ENCODE data around the gene GRM2. TPM values are rescaled to one million over a fixed set of nuclear protein-coding genes. Genes with fewer than 3 reads are reported as not detected.

GRM2 gene
- total and polyA plus RNA-seq, 2 of the 8 experiments (the other 6 are each of a cell fraction or from before 2014, with no cell fraction given) = 3.9 to 10.5 TPM

DNA sequence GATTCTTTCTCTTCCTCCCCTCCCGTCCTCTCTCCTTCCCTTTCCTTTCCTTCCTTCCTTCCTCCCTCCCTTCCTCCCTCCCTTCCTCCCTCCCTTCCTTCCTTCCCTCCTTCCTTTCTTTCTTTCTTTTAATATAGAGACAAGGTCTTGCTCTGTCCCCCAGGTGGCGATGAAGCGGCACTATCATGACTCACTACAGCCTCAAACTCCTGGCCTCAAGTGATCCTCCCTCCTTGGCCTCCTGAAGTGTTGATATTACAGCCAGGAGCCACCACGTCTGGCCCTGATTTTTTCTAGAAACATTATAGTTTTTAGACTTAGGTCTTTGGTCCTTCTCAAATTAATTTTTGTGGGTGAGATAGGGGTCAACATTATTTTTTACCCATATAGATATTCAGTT is 15.5 kb downstream of the GRM2 start (continued):
- TF ChIP-seq SIX5 (IDR thresholded peaks at IDR 0.05; ENCODE audit: low read depth, low read length) (no peak), RXRA (IDR thresholded peaks at IDR 0.05; ENCODE audit: insufficient read depth, low read depth, low read length) (no peak), CHD1 (IDR thresholded peaks at IDR 0.05; ENCODE audit: low read depth, low read length) (no peak), SAP30 (IDR thresholded peaks at IDR 0.05; ENCODE audit: insufficient read depth, insufficient replicate concordance, low read length) (no peak)
- TF ChIP-seq, protein P1, sequence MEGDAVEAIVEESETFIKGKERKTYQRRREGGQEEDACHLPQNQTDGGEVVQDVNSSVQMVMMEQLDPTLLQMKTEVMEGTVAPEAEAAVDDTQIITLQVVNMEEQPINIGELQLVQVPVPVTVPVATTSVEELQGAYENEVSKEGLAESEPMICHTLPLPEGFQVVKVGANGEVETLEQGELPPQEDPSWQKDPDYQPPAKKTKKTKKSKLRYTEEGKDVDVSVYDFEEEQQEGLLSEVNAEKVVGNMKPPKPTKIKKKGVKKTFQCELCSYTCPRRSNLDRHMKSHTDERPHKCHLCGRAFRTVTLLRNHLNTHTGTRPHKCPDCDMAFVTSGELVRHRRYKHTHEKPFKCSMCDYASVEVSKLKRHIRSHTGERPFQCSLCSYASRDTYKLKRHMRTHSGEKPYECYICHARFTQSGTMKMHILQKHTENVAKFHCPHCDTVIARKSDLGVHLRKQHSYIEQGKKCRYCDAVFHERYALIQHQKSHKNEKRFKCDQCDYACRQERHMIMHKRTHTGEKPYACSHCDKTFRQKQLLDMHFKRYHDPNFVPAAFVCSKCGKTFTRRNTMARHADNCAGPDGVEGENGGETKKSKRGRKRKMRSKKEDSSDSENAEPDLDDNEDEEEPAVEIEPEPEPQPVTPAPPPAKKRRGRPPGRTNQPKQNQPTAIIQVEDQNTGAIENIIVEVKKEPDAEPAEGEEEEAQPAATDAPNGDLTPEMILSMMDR (IDR thresholded peaks at IDR 0.05; ENCODE audit: control extremely low read depth in 1 of 3, insufficient read depth in 1 of 3, low read depth in 1 of 3, low read length in 3 of 3) = peak in 2 of 3 experiments; percentile 32 to 52; a peak in 3 of 4 replicates

All from H1 (cell line).